Right hindlimb (tissue), 1 donor: ENCODE results near the gene ATPAF1.
"Not testable (repeated sequence)": the region's sequence is repeated elsewhere in the genome, so short reads cannot be mapped to it uniquely, and the experiment has no call there.

Experiments used
- DNase-seq: peaks from one replicate; pipeline ENCODE4 v3.0.0-alpha.2; 2018

ATPAF1 gene

GRCh38 chr1:46667782-46668760, at the start of gene ATPAF1:
TSS of gene ATPAF1 (minus strand) at chr1:46668364. CDS start at chr1:46668322, 42 bp downstream.
- peak; percentile 76 for DNase-seq

- no peak for DNase-seq
Observed at GRCh38 chr1:46717654-46718053, 49.5 kb upstream of the ATPAF1 start.

GRCh38 chr1:46714976-46715375, 46.8 kb upstream of the ATPAF1 start:
- DNase-seq = no peak

- no peak for DNase-seq
Observed at GRCh38 chr1:46708121-46708520, 40.0 kb upstream of the ATPAF1 start.

GRCh38 chr1:46705408-46705807, 37.2 kb upstream of the ATPAF1 start:
- no peak for DNase-seq

GRCh38 chr1:46703927-46704641, 35.9 kb upstream of the ATPAF1 start:
- no peak for DNase-seq

GRCh38 chr1:46699666-46700065, 31.5 kb upstream of the ATPAF1 start:
- no peak for DNase-seq

- no peak for DNase-seq
Observed at GRCh38 chr1:46697053-46697452, 28.9 kb upstream of the ATPAF1 start.

GRCh38 chr1:46694676-46695075, 26.5 kb upstream of the ATPAF1 start:
- DNase-seq = not testable (repeated sequence)

GRCh38 chr1:46692811-46693770, 24.9 kb upstream of the ATPAF1 start:
- no peak for DNase-seq

- no peak for DNase-seq
Observed at GRCh38 chr1:46691997-46692790, 24.0 kb upstream of the ATPAF1 start.

- DNase-seq = no peak
Observed at GRCh38 chr1:46690931-46691421, 22.8 kb upstream of the ATPAF1 start.

- no peak for DNase-seq
Observed at GRCh38 chr1:46689897-46690296, 21.7 kb upstream of the ATPAF1 start.

- no peak for DNase-seq
Observed at GRCh38 chr1:46689356-46689755, 21.2 kb upstream of the ATPAF1 start.

GRCh38 chr1:46687921-46688509, 19.9 kb upstream of the ATPAF1 start:
- no peak for DNase-seq

GRCh38 chr1:46687093-46687659, 19.0 kb upstream of the ATPAF1 start:
- peak; percentile 74 for DNase-seq

GRCh38 chr1:46686255-46686654, 18.1 kb upstream of the ATPAF1 start:
- DNase-seq = no peak

- DNase-seq = no peak
Observed at GRCh38 chr1:46684670-46685069, 16.5 kb upstream of the ATPAF1 start.

GRCh38 chr1:46682064-46682463, 13.9 kb upstream of the ATPAF1 start:
- DNase-seq = no peak

GRCh38 chr1:46681333-46682034, 13.3 kb upstream of the ATPAF1 start:
- DNase-seq = no peak
